Pericardium fibroblast (primary cell): ENCODE data around the gene OR4D2. TPM values are rescaled to one million over a fixed set of nuclear protein-coding genes. Genes with fewer than 3 reads are reported as not detected.

Experiments used
- total RNA-seq: library from RNA; depleted of rRNA; stranded (reverse); fragments of >200 nt; gene quantifications from 2 replicates; pipeline ENCODE4 v1.2.3, GENCODE V29; 2015

Gene OR4D2
- not detected in 2 replicates for total RNA-seq

DNA sequence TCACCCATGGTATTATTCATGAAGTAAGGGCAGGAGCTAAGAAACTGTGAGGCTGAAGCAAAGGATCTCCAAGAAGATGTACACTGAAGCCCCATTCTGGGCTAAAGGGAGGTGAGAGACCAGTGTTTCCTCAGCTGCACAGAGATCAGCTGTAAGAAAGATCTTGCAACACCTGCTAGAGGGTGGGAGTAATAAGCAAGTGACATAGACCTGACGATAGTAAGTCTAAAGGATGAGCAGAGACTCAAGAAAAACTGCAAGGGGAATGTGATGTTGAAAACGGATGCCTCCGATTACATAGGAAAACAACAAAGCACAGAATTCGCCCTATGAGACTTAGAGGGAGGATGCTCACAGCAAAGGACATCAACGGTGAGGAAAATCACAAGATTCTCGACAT is at the start of gene OR4D2:
OR4D2 (plus strand) TSS at position 301 of the 400 bp plus-strand sequence. CDS start 2,674 bp downstream, outside the sequence.

DNA sequence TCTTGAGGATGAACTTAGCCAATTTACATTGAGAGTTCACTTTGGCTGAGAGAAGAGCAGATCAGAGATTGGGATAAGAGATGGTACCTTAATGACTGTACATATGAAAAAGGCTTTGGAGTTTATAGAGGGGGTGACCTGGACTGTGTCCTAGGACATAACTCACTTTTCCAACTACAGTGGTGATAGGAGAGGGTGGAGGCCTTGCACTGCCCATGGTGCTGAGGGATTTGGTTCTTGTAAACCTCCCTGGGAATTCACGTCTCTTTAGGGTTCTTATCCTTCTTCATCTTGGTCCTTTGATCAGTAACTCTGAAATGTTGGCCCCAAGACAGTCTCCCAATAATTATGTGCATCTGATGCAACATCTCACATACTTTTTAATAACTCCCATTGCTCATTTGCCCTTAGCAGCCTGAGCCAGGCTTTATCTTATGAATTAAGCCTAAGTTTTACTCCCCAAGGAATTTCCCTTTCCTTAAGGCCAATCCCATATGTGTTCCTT is 18.8 kb upstream of the OR4D2 start, which contains the start of gene OR4D1:
OR4D1 (plus strand) TSS at position 455 of the 505 bp plus-strand sequence. CDS start 6,770 bp downstream, outside the sequence.

DNA sequence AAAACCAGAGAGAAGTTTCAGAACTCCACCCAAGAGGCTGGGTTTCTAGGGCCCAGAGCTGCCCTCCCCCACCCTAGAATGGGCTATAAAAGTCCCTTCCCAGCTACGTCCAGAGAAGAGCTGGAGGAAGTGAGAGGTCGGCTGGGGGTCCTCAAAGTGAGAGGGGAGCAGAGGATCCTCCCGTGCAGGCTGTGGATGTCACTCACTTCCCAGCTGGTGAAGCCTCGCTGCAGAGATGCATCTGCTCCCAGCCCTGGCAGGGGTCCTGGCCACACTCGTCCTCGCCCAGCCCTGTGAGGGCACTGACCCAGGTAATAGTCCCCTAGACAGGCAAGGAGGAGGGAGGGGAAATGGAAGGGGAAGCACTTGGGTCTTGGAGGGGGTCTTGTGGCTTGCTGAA is 25.8 kb downstream of the OR4D2 start, which contains the start of gene EPX:
EPX (plus strand) TSS at position 115 of the 400 bp plus-strand sequence; CDS start at position 236, 121 bp downstream.

DNA sequence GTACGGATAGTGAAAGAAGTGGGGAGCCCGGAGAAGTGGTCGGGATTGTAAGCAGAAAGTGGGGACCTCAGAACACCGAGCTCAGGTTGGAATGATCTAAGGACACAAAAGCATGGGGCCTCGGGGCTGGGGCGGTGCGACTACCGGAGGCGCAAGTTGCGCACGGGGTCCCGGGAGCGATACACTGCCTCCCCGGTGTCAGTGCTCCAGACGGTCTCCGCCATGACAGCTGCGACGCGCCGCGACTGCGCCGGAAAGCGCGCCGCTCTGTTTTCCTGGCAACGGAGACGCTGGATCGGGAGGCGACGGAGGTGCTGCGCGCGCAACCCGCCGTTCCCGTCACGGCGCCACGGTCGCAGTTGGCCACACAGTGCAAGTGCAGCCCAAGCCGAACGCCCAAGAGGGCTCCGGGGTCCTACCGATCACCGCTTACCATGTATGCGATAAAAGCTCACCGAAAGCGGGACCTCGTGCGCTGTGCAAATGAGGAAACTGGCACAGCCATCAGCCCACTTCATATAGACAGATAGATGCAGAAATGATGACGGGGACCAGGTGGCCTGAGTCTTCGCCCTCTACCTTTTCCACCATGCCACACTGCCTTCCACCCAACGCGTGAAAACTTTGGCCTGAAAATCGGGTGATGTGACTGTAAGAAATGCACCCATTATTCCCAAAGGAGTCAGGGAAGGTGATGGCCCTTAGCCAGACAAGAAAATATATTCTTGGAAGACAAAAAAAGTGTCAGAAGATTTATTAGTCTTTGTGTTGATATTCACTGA is 52.4 kb downstream of the OR4D2 start, which contains the start of gene MKS1:
MKS1 (minus strand) TSS at position 249 of the 782 bp plus-strand sequence; CDS start at position 224, 25 bp downstream.

Other genes with a start within 250 kb of the OR4D2 start
- gene CUEDC1, start 211.6 kb upstream of the OR4D2 start, total RNA-seq = 21.6 and 33.4 TPM in 2 replicates
- 31.5 and 44.8 TPM in 2 replicates for gene VEZF1, start 178.7 kb upstream of the OR4D2 start, total RNA-seq
- 63.1 and 138 TPM in 2 replicates for gene SRSF1, start 159.7 kb upstream of the OR4D2 start, total RNA-seq
- 9.7 TPM in 2 replicates for gene DYNLL2, start 83.6 kb upstream of the OR4D2 start, total RNA-seq
- not detected in 2 replicates for gene OR4D1, start 18.6 kb upstream of the OR4D2 start, total RNA-seq
- gene EPX, start 25.7 kb downstream of the OR4D2 start, total RNA-seq = not detected in 2 replicates
- gene MKS1, start 52.3 kb downstream of the OR4D2 start, total RNA-seq = 6.2 and 11.3 TPM in 2 replicates
- not detected in 2 replicates for gene LPO, start 71.6 kb downstream of the OR4D2 start, total RNA-seq
- not detected in 2 replicates for gene MPO, start 114.0 kb downstream of the OR4D2 start, total RNA-seq
- under 0.01 and 0.43 TPM in 2 replicates for gene TSPOAP1, start 161.8 kb downstream of the OR4D2 start, total RNA-seq
- 26.6 and 39.6 TPM in 2 replicates for gene SUPT4H1, start 185.2 kb downstream of the OR4D2 start, total RNA-seq